ENCODE measurements around the gene PHF20. TPM values are rescaled to one million over a fixed set of nuclear protein-coding genes. Genes with fewer than 3 reads are reported as not detected.

PHF20 gene
- total and polyA plus RNA-seq, 2 of the 13 experiments (the other 11 are each of a cell fraction or from before 2014, with no cell fraction given): 22.8 to 34.1 TPM

GRCh38 chr20:35952480-35953386 lies 180.9 kb downstream of the PHF20 start (continued):
- TF ChIP-seq KDM4B (CRISPR knock-in tag; IDR thresholded peaks at IDR 0.05) (peak; percentile 37; the same call in 1 of the 2 replicates), ZNF484 (CRISPR knock-in tag; IDR thresholded peaks at IDR 0.05; ENCODE audit: borderline replicate concordance, low read depth) (no peak), DNMT3B (CRISPR knock-in tag; conservative IDR thresholded peaks at IDR 0.05) (peak; percentile 52; the same call in 1 of the 2 replicates), ATF6 (CRISPR knock-in tag; conservative IDR thresholded peaks at IDR 0.05) (no peak), SAP130 (CRISPR knock-in tag; IDR thresholded peaks at IDR 0.05; ENCODE audit: low read depth) (peak; percentile 28; the same call in 1 of the 2 replicates), PAXIP1 (CRISPR knock-in tag; conservative IDR thresholded peaks at IDR 0.05) (no peak), MTERF4 (CRISPR knock-in tag; IDR thresholded peaks at IDR 0.05) (no peak), ZNF430 (CRISPR knock-in tag; IDR thresholded peaks at IDR 0.05) (peak; percentile 35; the same call in 1 of the 2 replicates), TBP (CRISPR knock-in tag; IDR thresholded peaks at IDR 0.05) (peak; percentile 48; the same call in 1 of the 2 replicates), ZSCAN12 (CRISPR knock-in tag; IDR thresholded peaks at IDR 0.05) (no peak), ZNF703 (CRISPR knock-in tag; IDR thresholded peaks at IDR 0.05; ENCODE audit: borderline replicate concordance) (no peak), SALL2 (CRISPR knock-in tag; IDR thresholded peaks at IDR 0.05) (peak; percentile 19; the same call in 1 of the 2 replicates), ZNF160 (CRISPR knock-in tag; IDR thresholded peaks at IDR 0.05) (0 out of 2 replicates have a peak, but pooled peaks have one; percentile 36), ZNF614 (CRISPR knock-in tag; IDR thresholded peaks at IDR 0.05; ENCODE audit: borderline replicate concordance) (peak; percentile 24; the same call in 1 of the 2 replicates), CREB1 (IDR thresholded peaks at IDR 0.05) (no peak), CREB1 (CRISPR knock-in tag; IDR thresholded peaks at IDR 0.05) (0 out of 2 replicates have a peak, but pooled peaks have one; percentile 35), ZNF605 (CRISPR knock-in tag; IDR thresholded peaks at IDR 0.05) (peak; percentile 58; the same call in 1 of the 2 replicates), ZNF34 (CRISPR knock-in tag; IDR thresholded peaks at IDR 0.05; ENCODE audit: borderline replicate concordance) (no peak), ZBTB46 (CRISPR knock-in tag; IDR thresholded peaks at IDR 0.05; ENCODE audit: borderline replicate concordance) (no peak), POLR2AphosphoS5 (IDR thresholded peaks at IDR 0.05; ENCODE audit: low read depth, low read length) (peak; percentile 48; the same call in 1 of the 2 replicates)
